Calu3 (cell line): ENCODE results near the gene TRERF1. TPM values are rescaled to one million over a fixed set of nuclear protein-coding genes. Genes with fewer than 3 reads are reported as not detected.
"Not testable (repeated sequence)": the region's sequence is repeated elsewhere in the genome, so short reads cannot be mapped to it uniquely, and the experiment has no call there.

Experiments used
- BruUV-seq: library from RNA; stranded (reverse); fragments of 400-500 nt; replicated peaks from 2 replicates; lab custom pipeline; 2021; lab: Mats Ljungman, UMichigan
- CTCF ChIA-PET: fragments of 300-600 bp; sonication (Branson Sonifier 250); formaldehyde crosslinking; loops from one replicate; lab custom pipeline; 2022; ENCODE audit warnings: antibody characterized with exemption; lab: Charles Lee
- DNase-seq: peaks from one replicate; pipeline ENCODE4 v3.0.0; 2022
- H3K27ac Mint-ChIP-seq: one replicate; pipeline ENCODE4 v1.8.0; 2022; ENCODE audit warnings: mixed read lengths; ENCODE audit not compliant: unreplicated experiment
- H3K27me3 Mint-ChIP-seq: one replicate; pipeline ENCODE4 v1.8.0; 2022; ENCODE audit warnings: mixed read lengths; ENCODE audit not compliant: unreplicated experiment
- H3K36me3 Mint-ChIP-seq: one replicate; pipeline ENCODE4 v1.8.0; 2022; ENCODE audit warnings: mild to moderate bottlenecking, moderate library complexity, mixed read lengths; ENCODE audit not compliant: insufficient read depth, unreplicated experiment
- H3K4me1 Mint-ChIP-seq: one replicate; pipeline ENCODE4 v1.8.0; 2022; ENCODE audit warnings: mild to moderate bottlenecking, low read depth, mixed read lengths; ENCODE audit not compliant: unreplicated experiment
- H3K4me3 Mint-ChIP-seq: one replicate; pipeline ENCODE4 v1.8.0; 2022; ENCODE audit warnings: mild to moderate bottlenecking, low read depth, moderate library complexity, mixed read lengths; ENCODE audit not compliant: unreplicated experiment
- H3K9me3 Mint-ChIP-seq: one replicate; pipeline ENCODE4 v1.8.0; 2022; ENCODE audit warnings: low read depth, mixed read lengths; ENCODE audit not compliant: unreplicated experiment
- CTCF ChIP-seq: fragments of 200-600 bp; IDR thresholded peaks from one replicate; pipeline ENCODE4 v1.8.0; 2022; ENCODE audit warnings: antibody characterized with exemption; ENCODE audit not compliant: unreplicated experiment
- intact Hi-C: fragments of 100-400 bp; cut with micrococcal nuclease; formaldehyde crosslinking; loops from one replicate; pipeline ENCODE4 v1.10.0; 2022; ENCODE audit not compliant: unreplicated experiment
- total RNA-seq: library from RNA; stranded (reverse); gene quantifications from 2 replicates; pipeline ENCODE4 v1.2.3, GENCODE V29; 2022

The TRERF1 gene
- total RNA-seq, 1 experiment from 2014 or later: 1.4 TPM

DNA sequence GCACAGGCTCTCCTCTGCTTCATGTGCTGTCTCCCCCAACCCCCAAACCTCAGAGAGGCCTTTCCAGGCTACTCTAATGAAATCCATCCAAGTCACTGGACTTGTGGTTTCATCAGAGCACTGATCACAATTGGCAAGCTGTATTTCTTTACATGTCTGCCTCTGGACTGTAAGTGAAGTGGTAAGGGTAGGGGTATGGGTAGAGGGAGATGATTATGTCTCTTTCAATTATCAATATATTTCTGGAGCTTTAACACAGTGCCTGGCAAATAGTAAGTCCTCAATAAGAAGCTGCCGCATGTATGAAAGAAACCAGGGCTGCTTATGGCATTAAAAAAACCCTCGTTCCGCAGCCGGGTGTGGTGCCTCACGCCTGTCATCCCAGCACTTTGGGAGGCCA lies 5.4 kb downstream of the TRERF1 start:
- intact Hi-C loops: no loop called here
- H3K36me3 Mint-ChIP-seq: peaks cover 4% of the 10 kb centered on the region
- DNase-seq: no peak
- H3K4me3 Mint-ChIP-seq: no peak overlapping the region
- H3K9me3 Mint-ChIP-seq: no peaks in the 10 kb centered on the region
- H3K27ac Mint-ChIP-seq: no peak overlapping the region
- no TSS peak for BruUV-seq
- TF ChIP-seq CTCF: no peak
- peaks cover 45% of the 10 kb centered on the region for H3K27me3 Mint-ChIP-seq
- CTCF ChIA-PET: interaction anchor here (0.5 to 0.9 kb wide), 2 partner anchors 22 to 235 kb away, joined by 3 to 4 read pairs; no protein-coding TSS in a partner anchor
- H3K4me1 Mint-ChIP-seq: peaks cover 11% of the 10 kb centered on the region

DNA sequence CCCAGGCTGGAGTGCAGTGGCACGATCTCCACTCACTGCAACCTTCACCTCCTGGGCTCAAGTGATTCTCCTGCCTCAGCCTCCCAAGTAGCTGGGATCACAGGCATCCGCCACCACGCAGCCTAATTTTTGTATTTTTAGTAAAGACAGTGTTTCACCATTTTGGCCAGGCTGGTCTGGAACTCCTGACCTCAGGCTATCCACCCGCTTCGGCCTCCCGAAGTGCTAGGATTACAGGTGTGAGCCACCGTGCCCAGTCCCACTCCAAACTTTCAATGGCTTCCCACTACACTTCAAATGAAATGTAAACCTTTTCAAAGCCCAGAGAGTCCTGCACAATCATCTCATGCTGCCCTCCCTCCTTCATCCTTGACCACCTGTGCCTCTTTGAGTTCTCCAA lies 5.8 kb downstream of the TRERF1 start:
- DNase-seq, CTCF ChIA-PET, H3K9me3 Mint-ChIP-seq, H3K36me3 Mint-ChIP-seq, H3K4me1 Mint-ChIP-seq, H3K27ac Mint-ChIP-seq, intact Hi-C loops, BruUV-seq, H3K4me3 Mint-ChIP-seq: not testable (repeated sequence)
- H3K27me3 Mint-ChIP-seq: peaks cover 41% of the 10 kb centered on the region

- peaks cover 8% of the 10 kb centered on the region for H3K4me1 Mint-ChIP-seq
- CTCF ChIA-PET: no interaction called here
- H3K27me3 Mint-ChIP-seq: peaks cover 38% of the 10 kb centered on the region
- H3K9me3 Mint-ChIP-seq: no peaks in the 10 kb centered on the region
- no peaks in the 10 kb centered on the region for H3K36me3 Mint-ChIP-seq
- H3K27ac Mint-ChIP-seq: no peak overlapping the region
- no peak for DNase-seq
- BruUV-seq: no TSS peak
- no peak for TF ChIP-seq CTCF
- no peak overlapping the region for H3K4me3 Mint-ChIP-seq
- intact Hi-C loops: no loop called here
Measured at GRCh38 chr6:42443312-42444060, 8.2 kb downstream of the TRERF1 start.

GRCh38 chr6:42441697-42442081 lies 10.0 kb downstream of the TRERF1 start:
- DNase-seq: no peak
- no peak overlapping the region for H3K4me3 Mint-ChIP-seq
- CTCF ChIA-PET: interaction anchor here (0.6 to 0.9 kb wide), 2 partner anchors 9 to 21 kb away, joined by 3 to 5 read pairs; no protein-coding TSS in a partner anchor
- TF ChIP-seq CTCF: no peak
- H3K9me3 Mint-ChIP-seq: no peaks in the 10 kb centered on the region
- peaks cover 28% of the 10 kb centered on the region for H3K27me3 Mint-ChIP-seq
- peaks cover 8% of the 10 kb centered on the region for H3K4me1 Mint-ChIP-seq
- H3K36me3 Mint-ChIP-seq: no peaks in the 10 kb centered on the region
- BruUV-seq: no TSS peak
- no peak overlapping the region for H3K27ac Mint-ChIP-seq
- intact Hi-C loops: no loop called here
